ENCODE measurements around the gene CORO6.

The CORO6 gene

GRCh38 chr17:29579866-29580771 is 42.6 kb downstream of the CORO6 start:
- TF ChIP-seq YY1 (IDR thresholded peaks at IDR 0.05; ENCODE audit: insufficient read depth, insufficient read length) (no peak), SUZ12 (IDR thresholded peaks at IDR 0.05; ENCODE audit: extremely low read depth, insufficient read depth, insufficient read length) (no peak), ZNF274 (IDR thresholded peaks at IDR 0.05; ENCODE audit: low read depth, low read length) (no peak)
- no peak for DNase-seq (ENCODE audit: low read depth, low spot score)
- peaks cover 73% of the 10 kb centered on the region for H3K36me3 ChIP-seq (ENCODE audit: insufficient read depth, insufficient read length, low read length)

GRCh38 chr17:29578626-29579485 is 43.9 kb downstream of the CORO6 start:
- TF ChIP-seq YY1 (IDR thresholded peaks at IDR 0.05; ENCODE audit: insufficient read depth, insufficient read length), result no peak
- TF ChIP-seq SUZ12 (IDR thresholded peaks at IDR 0.05; ENCODE audit: extremely low read depth, insufficient read depth, insufficient read length), result no peak
- H3K36me3 ChIP-seq (ENCODE audit: insufficient read depth, insufficient read length, low read length), result peaks cover 85% of the 10 kb centered on the region

More at GRCh38 chr17:29579866-29580771, 42.6 kb downstream of the CORO6 start:
- Histone ChIP-seq H3K4me3 (ENCODE audit: insufficient read length, low read depth) (no peak overlapping the region), H3K4me1 (ENCODE audit: insufficient read depth, insufficient read length) (peaks cover 7% of the 10 kb centered on the region), H3K9ac (ENCODE audit: insufficient read length, low read depth) (no peak overlapping the region), H3K9me3 (ENCODE audit: insufficient read depth, low read length) (peaks cover 6% of the 10 kb centered on the region; the same call in 1 of the 2 replicates), H3K27me3 (ENCODE audit: insufficient read depth, insufficient read length) (no peaks in the 10 kb centered on the region)

GRCh38 chr17:29577385-29578211 is 45.1 kb downstream of the CORO6 start:
- TF ChIP-seq SUZ12 (IDR thresholded peaks at IDR 0.05; ENCODE audit: extremely low read depth, insufficient read depth, insufficient read length), result no peak
- no peak for TF ChIP-seq ZNF274 (IDR thresholded peaks at IDR 0.05; ENCODE audit: low read depth, low read length)
- no peak for TF ChIP-seq YY1 (IDR thresholded peaks at IDR 0.05; ENCODE audit: insufficient read depth, insufficient read length)
- H3K27me3 ChIP-seq (ENCODE audit: insufficient read depth, insufficient read length), result no peaks in the 10 kb centered on the region
- H3K9me3 ChIP-seq (ENCODE audit: insufficient read depth, low read length), result no peaks in the 10 kb centered on the region
- H3K9ac ChIP-seq (ENCODE audit: insufficient read length, low read depth), result no peak overlapping the region
- H3K36me3 ChIP-seq (ENCODE audit: insufficient read depth, insufficient read length, low read length), result peaks cover 87% of the 10 kb centered on the region
- peaks cover 4% of the 10 kb centered on the region for H3K4me1 ChIP-seq (ENCODE audit: insufficient read depth, insufficient read length)
- H3K4me3 ChIP-seq (ENCODE audit: insufficient read length, low read depth), result no peak overlapping the region
- no peak for DNase-seq (ENCODE audit: low read depth, low spot score)

More at GRCh38 chr17:29578626-29579485, 43.9 kb downstream of the CORO6 start:
- no peak for DNase-seq (ENCODE audit: low read depth, low spot score)
- peaks cover 4% of the 10 kb centered on the region for H3K4me1 ChIP-seq (ENCODE audit: insufficient read depth, insufficient read length)
- no peaks in the 10 kb centered on the region for H3K27me3 ChIP-seq (ENCODE audit: insufficient read depth, insufficient read length)
- no peak overlapping the region for H3K9ac ChIP-seq (ENCODE audit: insufficient read length, low read depth)
- peaks cover 6% of the 10 kb centered on the region; the same call in 1 of the 2 replicates for H3K9me3 ChIP-seq (ENCODE audit: insufficient read depth, low read length)
- no peak overlapping the region for H3K4me3 ChIP-seq (ENCODE audit: insufficient read length, low read depth)

DNA sequence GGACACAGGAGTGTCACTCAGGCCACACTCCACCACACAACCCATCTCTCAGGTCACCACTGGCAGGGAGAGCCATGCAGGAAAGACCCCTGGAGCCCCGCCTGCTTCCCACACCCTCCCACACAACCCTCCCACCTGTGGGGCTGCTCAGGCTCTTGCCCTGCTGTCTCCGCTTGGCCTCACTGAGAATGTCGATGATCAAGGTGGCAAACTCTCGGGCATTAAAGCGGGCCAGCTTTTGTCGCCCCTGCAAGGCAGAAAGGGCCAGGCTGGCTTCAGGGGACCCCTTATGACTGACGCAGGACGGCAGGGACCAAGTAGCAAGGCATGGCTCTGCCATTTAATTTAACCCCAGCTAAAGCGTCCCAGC is 45.7 kb downstream of the CORO6 start:
- H3K27me3 ChIP-seq (ENCODE audit: insufficient read depth, insufficient read length), result no peaks in the 10 kb centered on the region
- H3K9ac ChIP-seq (ENCODE audit: insufficient read length, low read depth), result no peak overlapping the region
- H3K36me3 ChIP-seq (ENCODE audit: insufficient read depth, insufficient read length, low read length), result peaks cover 84% of the 10 kb centered on the region
- H3K9me3 ChIP-seq (ENCODE audit: insufficient read depth, low read length), result no peaks in the 10 kb centered on the region
- DNase-seq (ENCODE audit: low read depth, low spot score), result no peak
- TF ChIP-seq SUZ12 (IDR thresholded peaks at IDR 0.05; ENCODE audit: extremely low read depth, insufficient read depth, insufficient read length), result no peak
- TF ChIP-seq YY1 (IDR thresholded peaks at IDR 0.05; ENCODE audit: insufficient read depth, insufficient read length), result no peak
- no peak for TF ChIP-seq ZNF274 (IDR thresholded peaks at IDR 0.05; ENCODE audit: low read depth, low read length)
- no peak overlapping the region for H3K4me3 ChIP-seq (ENCODE audit: insufficient read length, low read depth)
- peaks cover 4% of the 10 kb centered on the region for H3K4me1 ChIP-seq (ENCODE audit: insufficient read depth, insufficient read length)

DNA sequence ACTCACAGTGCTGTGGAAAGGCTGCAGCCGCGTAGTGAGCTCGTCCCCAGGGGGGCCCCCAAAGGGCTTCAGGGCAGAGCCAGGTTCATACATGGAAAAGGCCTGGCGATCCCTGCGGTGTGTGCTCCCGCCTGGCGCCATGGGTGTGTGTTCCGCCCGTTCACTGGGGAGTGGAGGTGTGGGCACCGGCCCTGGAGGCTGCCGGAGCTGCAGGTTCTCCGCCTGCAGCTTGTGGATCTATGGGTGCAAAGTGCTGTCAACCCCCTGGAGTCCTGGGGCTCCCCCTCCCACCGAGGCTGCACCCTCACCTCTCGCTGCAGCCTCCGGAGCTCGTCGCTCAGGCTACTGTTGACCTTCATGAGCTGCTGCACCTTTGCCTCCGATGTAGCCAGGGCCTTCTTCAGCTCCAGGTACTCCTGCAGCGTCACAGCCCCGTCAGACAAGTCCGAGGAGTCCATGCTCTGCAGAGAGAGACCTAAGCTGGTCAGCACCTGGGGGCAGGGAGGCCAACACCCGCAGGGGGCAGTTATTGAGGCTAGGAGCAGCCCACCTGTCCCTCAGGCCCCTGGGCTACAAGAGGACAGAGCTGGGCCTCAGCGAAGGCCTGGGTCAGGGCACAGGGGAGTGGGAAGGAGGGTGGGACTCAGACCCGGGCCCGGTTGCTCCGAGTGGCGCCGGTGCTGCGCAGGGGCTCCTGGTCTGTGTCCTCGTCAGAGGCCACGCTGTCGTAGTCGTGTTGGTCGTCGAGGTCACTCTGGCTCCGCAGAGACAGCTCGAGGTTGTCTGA is 46.3 kb downstream of the CORO6 start:
- TF ChIP-seq SUZ12 (IDR thresholded peaks at IDR 0.05; ENCODE audit: extremely low read depth, insufficient read depth, insufficient read length), result no peak
- Histone ChIP-seq H3K4me3 (ENCODE audit: insufficient read length, low read depth) (no peak overlapping the region), H3K4me1 (ENCODE audit: insufficient read depth, insufficient read length) (peaks cover 4% of the 10 kb centered on the region), H3K9ac (ENCODE audit: insufficient read length, low read depth) (no peak overlapping the region), H3K9me3 (ENCODE audit: insufficient read depth, low read length) (no peaks in the 10 kb centered on the region), H3K36me3 (ENCODE audit: insufficient read depth, insufficient read length, low read length) (peaks cover 85% of the 10 kb centered on the region), H3K27me3 (ENCODE audit: insufficient read depth, insufficient read length) (no peaks in the 10 kb centered on the region)
- no peak for DNase-seq (ENCODE audit: low read depth, low spot score)

DNA sequence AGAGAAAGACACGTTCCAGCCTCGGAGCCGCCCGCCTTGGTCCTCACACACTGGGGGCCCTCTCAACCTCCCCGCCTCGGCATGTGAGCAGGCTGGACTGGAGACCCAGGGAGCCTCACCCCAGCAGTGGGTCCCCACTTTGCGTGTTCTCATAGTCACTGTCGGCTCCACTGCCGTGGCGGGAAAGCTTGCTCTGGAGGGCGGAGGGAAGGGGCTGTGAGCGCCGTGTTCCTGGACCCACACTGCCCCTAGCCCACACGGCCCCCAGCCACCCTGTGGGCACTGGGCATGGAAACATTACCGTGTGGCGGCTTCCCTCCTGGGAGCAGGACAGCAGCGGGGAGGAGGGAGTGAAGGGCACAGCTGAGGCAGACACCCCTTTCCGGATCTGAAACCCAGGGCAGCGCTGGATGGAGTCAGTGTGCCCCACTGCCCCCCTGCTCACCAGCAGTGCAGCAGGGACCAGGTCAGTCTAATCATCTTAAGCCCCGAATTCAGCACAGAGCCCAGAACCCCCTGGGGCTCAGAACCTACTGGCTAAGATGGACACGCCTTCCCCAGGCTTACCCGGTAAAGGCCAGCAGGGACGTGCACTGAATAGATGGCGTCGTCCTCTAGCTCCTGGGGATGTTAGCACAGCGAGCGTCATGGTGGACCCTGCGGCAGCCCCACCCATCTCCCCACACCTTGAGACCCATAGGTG is 47.0 kb downstream of the CORO6 start:
- no peak overlapping the region for H3K9ac ChIP-seq (ENCODE audit: insufficient read length, low read depth)
- TF ChIP-seq SUZ12 (IDR thresholded peaks at IDR 0.05; ENCODE audit: extremely low read depth, insufficient read depth, insufficient read length) (no peak), YY1 (IDR thresholded peaks at IDR 0.05; ENCODE audit: insufficient read depth, insufficient read length) (no peak), ZNF274 (IDR thresholded peaks at IDR 0.05; ENCODE audit: low read depth, low read length) (no peak)

More for the DNA sequence above, 47.0 kb downstream of the CORO6 start:
- Histone ChIP-seq H3K4me1 (ENCODE audit: insufficient read depth, insufficient read length) (peaks cover 4% of the 10 kb centered on the region), H3K36me3 (ENCODE audit: insufficient read depth, insufficient read length, low read length) (peaks cover 83% of the 10 kb centered on the region), H3K4me3 (ENCODE audit: insufficient read length, low read depth) (no peak overlapping the region), H3K9me3 (ENCODE audit: insufficient read depth, low read length) (no peaks in the 10 kb centered on the region), H3K27me3 (ENCODE audit: insufficient read depth, insufficient read length) (no peaks in the 10 kb centered on the region)
- DNase-seq (ENCODE audit: low read depth, low spot score), result no peak

Data from NT2/D1 (cell line).